PFSK-1 (cell line): ENCODE measurements around the gene KLF18.

Experiments
- FOXP2 ChIP-seq: optimal IDR thresholded peaks from 2 replicates; pipeline ENCODE3; 2011; ENCODE audit warnings: borderline replicate concordance, control low read depth, inconsistent platforms; ENCODE audit not compliant: insufficient read depth; ENCODE audit errors: extremely low read length, extremely low read depth
- POLR2AphosphoS5 ChIP-seq: IDR thresholded peaks from 2 replicates; pipeline ENCODE4 v1.6.1; 2012; ENCODE audit warnings: low read depth, mild to moderate bottlenecking, control low read depth, low read length, moderate library complexity
- REST ChIP-seq, 2 experiments: IDR thresholded peaks; 2 replicates each; pipeline versions ENCODE4 v1.6.1 to v1.8.0; 2011 to 2012; ENCODE audit warnings: low read depth in 2 of 2, low read length in 2 of 2, control low read depth in 1 of 2, inconsistent platforms in 1 of 2, mild to moderate bottlenecking in 1 of 2, moderate library complexity in 1 of 2; ENCODE audit not compliant: insufficient read depth in 1 of 2
- SIN3A ChIP-seq: IDR thresholded peaks from 2 replicates; pipeline ENCODE4 v1.6.1; 2012; ENCODE audit warnings: mild to moderate bottlenecking, low read length, moderate library complexity, borderline replicate concordance; ENCODE audit not compliant: insufficient read depth
- TAF1 ChIP-seq: IDR thresholded peaks from 2 replicates; pipeline ENCODE4 v1.6.1; 2012; ENCODE audit warnings: low read length, control low read depth, borderline replicate concordance; ENCODE audit not compliant: insufficient read depth

Gene KLF18

GRCh38 chr1:44158871-44159270 is 17.4 kb upstream of the KLF18 start:
- TF ChIP-seq TAF1 (no peak), POLR2AphosphoS5 (no peak), SIN3A (no peak), FOXP2 (no peak), REST (IDR thresholded peaks at IDR 0.05; ENCODE audit: insufficient read depth in 1 of 2, low read depth in 2 of 2, low read length in 2 of 2) (no peak)

- TF ChIP-seq POLR2AphosphoS5, result no peak
- no peak for TF ChIP-seq SIN3A
- no peak for TF ChIP-seq REST (IDR thresholded peaks at IDR 0.05; ENCODE audit: insufficient read depth in 1 of 2, low read depth in 2 of 2, low read length in 2 of 2)
- TF ChIP-seq FOXP2, result no peak
- no peak for TF ChIP-seq TAF1
Measured at GRCh38 chr1:44157903-44158302, 16.5 kb upstream of the KLF18 start.

- TF ChIP-seq POLR2AphosphoS5 (no peak), TAF1 (no peak), SIN3A (no peak), FOXP2 (no peak), REST (IDR thresholded peaks at IDR 0.05; ENCODE audit: insufficient read depth in 1 of 2, low read depth in 2 of 2, low read length in 2 of 2) (no peak)
Measured at GRCh38 chr1:44154049-44154448, 12.6 kb upstream of the KLF18 start.

GRCh38 chr1:44152692-44153091 is 11.3 kb upstream of the KLF18 start:
- TF ChIP-seq REST (IDR thresholded peaks at IDR 0.05; ENCODE audit: insufficient read depth in 1 of 2, low read depth in 2 of 2, low read length in 2 of 2) (no peak), SIN3A (no peak), FOXP2 (no peak), TAF1 (no peak), POLR2AphosphoS5 (no peak)

- TF ChIP-seq FOXP2 (no peak), POLR2AphosphoS5 (no peak), SIN3A (no peak), TAF1 (no peak), REST (IDR thresholded peaks at IDR 0.05; ENCODE audit: insufficient read depth in 1 of 2, low read depth in 2 of 2, low read length in 2 of 2) (no peak)
Measured at GRCh38 chr1:44151808-44152207, 10.4 kb upstream of the KLF18 start.
